Hypothalamus (tissue), 51 donors: ENCODE measurements around the gene GSG1.

Experiments
- DNase-seq, 51 donors: peaks; one replicate each; lab custom pipeline; 2025; lab: John Stamatoyannopoulos, UW

GSG1 gene

GRCh38 chr12:13103391-13104033, at the start of gene GSG1:
Gene GSG1 (minus strand): TSS chr12:13103667. CDS start chr12:13103512, 155 bp downstream.
- DNase-seq, result no peak

GRCh38 chr12:13153180-13153579, 49.7 kb upstream of the GSG1 start:
- DNase-seq, result no peak

GRCh38 chr12:13152756-13153155, 49.3 kb upstream of the GSG1 start:
- no peak for DNase-seq

- DNase-seq, result no peak
These were observed 48.8 kb upstream of the GSG1 start for GRCh38 chr12:13152281-13152680.

GRCh38 chr12:13149411-13149810, 45.9 kb upstream of the GSG1 start:
- no peak for DNase-seq

GRCh38 chr12:13148485-13148847, 45.0 kb upstream of the GSG1 start:
- no peak for DNase-seq

GRCh38 chr12:13147688-13148484, 44.4 kb upstream of the GSG1 start:
- DNase-seq, result no peak

- DNase-seq, result no peak
These were observed 43.0 kb upstream of the GSG1 start for GRCh38 chr12:13146336-13146938.

- DNase-seq, result no peak
These were observed 40.9 kb upstream of the GSG1 start for GRCh38 chr12:13144266-13144828.

GRCh38 chr12:13142747-13143146, 39.3 kb upstream of the GSG1 start:
- no peak for DNase-seq

GRCh38 chr12:13141686-13142085, 38.2 kb upstream of the GSG1 start:
- no peak for DNase-seq

- peak in 42 of 51 donors; percentile 4 to 79 (median 23) for DNase-seq
These were observed 32.1 kb upstream of the GSG1 start for GRCh38 chr12:13135371-13136178.

- no peak for DNase-seq
These were observed 30.4 kb upstream of the GSG1 start for GRCh38 chr12:13133886-13134285.

- DNase-seq, result no peak
These were observed 27.5 kb upstream of the GSG1 start for GRCh38 chr12:13130981-13131380.

GRCh38 chr12:13128291-13128965, 25.0 kb upstream of the GSG1 start:
- DNase-seq, result peak in 1 of 51 donors; percentile 10

GRCh38 chr12:13127444-13127843, 24.0 kb upstream of the GSG1 start:
- DNase-seq, result no peak

- no peak for DNase-seq
These were observed 23.0 kb upstream of the GSG1 start for GRCh38 chr12:13126494-13126893.

GRCh38 chr12:13125996-13126395, 22.5 kb upstream of the GSG1 start:
- no peak for DNase-seq

- DNase-seq, result no peak
These were observed 21.4 kb upstream of the GSG1 start for GRCh38 chr12:13124656-13125505.
